DND-41 (cell line): ENCODE results near the gene MAP1LC3B.

Experiments
- ATAC-seq: fragments of 200-7000 bp; cut with Tn5 transposase; 3 replicates; pipeline ENCODE4 v1.9.1; 2021; ENCODE audit warnings: low read depth; ENCODE audit not compliant: insufficient read depth
- DNase-seq: peaks from one replicate; pipeline ENCODE4 v3.0.0-alpha.2; 2020
- H2AFZ ChIP-seq: 2 replicates; pipeline ENCODE4 v1.6.0; 2012; ENCODE audit warnings: low read depth, low read length
- H3K27ac ChIP-seq: 2 replicates; pipeline ENCODE4 v1.5.1; 2012; ENCODE audit warnings: low read length, inconsistent platforms
- H3K27me3 ChIP-seq: fragments of 200-600 bp; sonication (generic); 2 replicates; pipeline ENCODE4 v1.6.0; 2012; ENCODE audit warnings: low read length, mild to moderate bottlenecking, inconsistent platforms; ENCODE audit not compliant: insufficient read depth, poor library complexity
- H3K36me3 ChIP-seq: 2 replicates; pipeline ENCODE4 v1.5.1; 2012; ENCODE audit warnings: low read length, inconsistent platforms; ENCODE audit not compliant: insufficient read depth
- H3K4me1 ChIP-seq: 2 replicates; pipeline ENCODE4 v1.5.1; 2012; ENCODE audit warnings: mild to moderate bottlenecking, low read length; ENCODE audit not compliant: insufficient read depth
- H3K4me2 ChIP-seq: 2 replicates; pipeline ENCODE4 v1.6.0; 2012; ENCODE audit warnings: mild to moderate bottlenecking, moderate library complexity, low read length, inconsistent platforms; ENCODE audit not compliant: insufficient read depth
- H3K4me3 ChIP-seq, 2 experiments: fragments of 200-600 bp in 1 of 2; shearing (Covaris generic) in 1 of 2; 2 replicates each; pipeline ENCODE4 v1.5.1; 2012 to 2016; ENCODE audit warnings: inconsistent platforms in 2 of 2, low read length in 2 of 2, mild to moderate bottlenecking in 2 of 2, low read depth in 1 of 2, moderate library complexity in 1 of 2
- H3K79me2 ChIP-seq: 2 replicates; pipeline ENCODE4 v1.6.0; 2012; ENCODE audit warnings: low read length, inconsistent platforms; ENCODE audit not compliant: insufficient read depth
- H3K9ac ChIP-seq: 2 replicates; pipeline ENCODE4 v1.6.0; 2012; ENCODE audit warnings: low read depth, mild to moderate bottlenecking, inconsistent platforms, low read length, moderate library complexity
- H3K9me3 ChIP-seq: 2 replicates; pipeline ENCODE4 v1.5.1; 2012; ENCODE audit warnings: low read length, moderate library complexity, mild to moderate bottlenecking, inconsistent platforms; ENCODE audit not compliant: insufficient read depth, severe bottlenecking
- H4K20me1 ChIP-seq: 2 replicates; pipeline ENCODE4 v1.6.0; 2012; ENCODE audit warnings: low read length; ENCODE audit not compliant: insufficient read depth
- CTCF ChIP-seq: IDR thresholded peaks from 2 replicates; pipeline ENCODE4 v1.5.1; 2012; ENCODE audit warnings: borderline replicate concordance, low read length, moderate library complexity, mild to moderate bottlenecking; ENCODE audit not compliant: poor library complexity, severe bottlenecking; ENCODE audit errors: extremely low read depth
- EZH2 ChIP-seq: IDR thresholded peaks from 3 replicates; pipeline ENCODE4 v1.6.1; 2012; ENCODE audit warnings: borderline replicate concordance, low read depth, mild to moderate bottlenecking, moderate library complexity, low read length, inconsistent platforms; ENCODE audit not compliant: severe bottlenecking

MAP1LC3B gene

GRCh38 chr16:87439926-87440325 lies 47.8 kb downstream of the MAP1LC3B start:
- ATAC-seq = no peak
- no peaks in the 10 kb centered on the region for H3K4me1 ChIP-seq
- no peaks in the 10 kb centered on the region for H3K9me3 ChIP-seq
- 0 out of 2 replicates have a peak, but pooled peaks cover 6% of the 10 kb centered on the region for H4K20me1 ChIP-seq
- no peak overlapping the region for H3K4me3 ChIP-seq
- peaks cover 31% of the 10 kb centered on the region for H3K27me3 ChIP-seq
- TF ChIP-seq CTCF (no peak), EZH2 (no peak)
- no peak for DNase-seq
- H3K36me3 ChIP-seq = no peaks in the 10 kb centered on the region
- H2AFZ ChIP-seq = no peak overlapping the region
- H3K27ac ChIP-seq = no peak overlapping the region
- no peak overlapping the region for H3K9ac ChIP-seq
- no peak overlapping the region for H3K4me2 ChIP-seq
- H3K79me2 ChIP-seq = no peaks in the 10 kb centered on the region

GRCh38 chr16:87441886-87442580 lies 49.9 kb downstream of the MAP1LC3B start:
- no peak for DNase-seq
- ATAC-seq = no peak
- Histone ChIP-seq H3K79me2 (no peaks in the 10 kb centered on the region), H3K36me3 (no peaks in the 10 kb centered on the region), H3K4me2 (no peak overlapping the region), H3K4me3 (no peak overlapping the region), H3K27me3 (peaks cover 10% of the 10 kb centered on the region), H3K9ac (no peak overlapping the region), H3K9me3 (no peaks in the 10 kb centered on the region), H4K20me1 (no peaks in the 10 kb centered on the region), H3K4me1 (no peaks in the 10 kb centered on the region), H3K27ac (no peak overlapping the region), H2AFZ (no peak overlapping the region)
- TF ChIP-seq CTCF (no peak), EZH2 (no peak)

- no peak overlapping the region for H3K4me3 ChIP-seq
- peaks cover 10% of the 10 kb centered on the region for H3K27me3 ChIP-seq
- TF ChIP-seq CTCF = no peak
- no peak for TF ChIP-seq EZH2
- ATAC-seq (no peak), DNase-seq (no peak)
- H3K79me2 ChIP-seq = no peaks in the 10 kb centered on the region
- no peak overlapping the region for H3K4me2 ChIP-seq
- no peaks in the 10 kb centered on the region for H3K9me3 ChIP-seq
- H4K20me1 ChIP-seq = no peaks in the 10 kb centered on the region
- H3K4me1 ChIP-seq = no peaks in the 10 kb centered on the region
- no peak overlapping the region for H3K9ac ChIP-seq
- H3K27ac ChIP-seq = no peak overlapping the region
- H2AFZ ChIP-seq = no peak overlapping the region
- H3K36me3 ChIP-seq = no peaks in the 10 kb centered on the region
Observed at GRCh38 chr16:87442581-87442966, 50.4 kb downstream of the MAP1LC3B start.
